Measurements from ENCODE around the gene PHACTR1.

Gene PHACTR1

GRCh38 chr6:13229205-13230085 lies 512.9 kb downstream of the PHACTR1 start:
- peak; percentile 25; the same call in 1 of the 2 replicates for TF ChIP-seq NFIC (IDR thresholded peaks at IDR 0.05)
- TF ChIP-seq EP300 (IDR thresholded peaks at IDR 0.05; ENCODE audit: borderline replicate concordance) = no peak
- no peak for TF ChIP-seq FOXM1 (IDR thresholded peaks at IDR 0.05; ENCODE audit: borderline replicate concordance, low read depth)
- no peak for TF ChIP-seq TAF1 (IDR thresholded peaks at IDR 0.05; ENCODE audit: low read depth)
- peak; percentile 57 for TF ChIP-seq RAD21 (IDR thresholded peaks at IDR 0.05; ENCODE audit: low read depth)
- TF ChIP-seq CEBPB (IDR thresholded peaks at IDR 0.05) = no peak
- TF ChIP-seq YY1 (IDR thresholded peaks at IDR 0.05; ENCODE audit: low read depth) = no peak

DNA sequence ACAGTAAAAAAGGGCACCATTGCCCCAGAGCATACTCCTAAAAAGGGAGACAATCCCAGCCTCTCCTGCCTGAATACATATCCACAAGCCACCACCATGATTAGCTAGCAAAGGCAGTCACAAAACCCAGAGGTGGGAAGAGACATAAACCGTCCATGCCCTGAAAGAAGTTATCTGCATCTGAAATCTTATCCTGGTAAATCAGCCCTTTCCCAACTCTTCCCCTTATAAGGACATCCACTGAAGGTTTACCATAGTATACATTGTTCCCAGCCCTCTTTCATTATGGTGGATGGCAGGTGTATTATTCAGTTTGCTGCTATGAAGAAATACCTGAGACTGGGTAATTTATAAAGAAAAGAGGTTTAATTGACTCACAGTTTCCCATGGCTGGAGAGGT lies 516.5 kb downstream of the PHACTR1 start:
- no peak for TF ChIP-seq TEAD4 (IDR thresholded peaks at IDR 0.05)
- no peak for TF ChIP-seq YY1 (IDR thresholded peaks at IDR 0.05; ENCODE audit: low read depth)
- no peak for TF ChIP-seq CEBPB (IDR thresholded peaks at IDR 0.05)
- TF ChIP-seq ZBTB7A (IDR thresholded peaks at IDR 0.05; ENCODE audit: low read depth) = no peak
- no peak for TF ChIP-seq FOXM1 (IDR thresholded peaks at IDR 0.05; ENCODE audit: borderline replicate concordance, low read depth)
- no peak for TF ChIP-seq REST (IDR thresholded peaks at IDR 0.05; ENCODE audit: low read depth)
- no peak for TF ChIP-seq RAD21 (IDR thresholded peaks at IDR 0.05; ENCODE audit: low read depth)
- no peak for TF ChIP-seq NFIC (IDR thresholded peaks at IDR 0.05)
- no peak for TF ChIP-seq EGR1 (IDR thresholded peaks at IDR 0.05)

DNA sequence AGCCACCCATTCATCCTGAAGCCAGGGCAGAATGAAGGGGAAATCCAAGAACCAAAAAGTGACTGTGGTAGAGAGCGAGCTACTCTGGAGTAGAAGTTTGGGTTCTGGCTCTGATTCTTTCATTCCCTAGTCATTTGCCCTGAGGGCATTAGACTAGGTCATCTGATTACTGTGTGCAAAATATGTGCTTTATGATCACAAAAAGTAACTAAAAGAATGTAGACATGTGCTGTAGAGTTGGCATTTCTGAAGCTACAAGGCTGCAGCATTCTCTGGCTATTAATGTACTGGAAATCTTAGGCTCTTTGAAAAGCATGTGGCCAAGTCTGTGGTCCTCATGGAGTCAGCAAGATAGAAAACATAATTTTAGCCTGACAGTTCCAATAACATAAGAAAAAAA lies 517.6 kb downstream of the PHACTR1 start:
- TF ChIP-seq MAX (IDR thresholded peaks at IDR 0.05) = no peak
- no peak for TF ChIP-seq FOXM1 (IDR thresholded peaks at IDR 0.05; ENCODE audit: borderline replicate concordance, low read depth)
- TF ChIP-seq CEBPB (IDR thresholded peaks at IDR 0.05) = no peak
- TF ChIP-seq USF1 (IDR thresholded peaks at IDR 0.05) = no peak
- no peak for TF ChIP-seq EP300 (IDR thresholded peaks at IDR 0.05; ENCODE audit: borderline replicate concordance)
- no peak for TF ChIP-seq ZBTB7A (IDR thresholded peaks at IDR 0.05; ENCODE audit: low read depth)
- no peak for TF ChIP-seq EGR1 (IDR thresholded peaks at IDR 0.05)
- no peak for TF ChIP-seq TAF1 (IDR thresholded peaks at IDR 0.05; ENCODE audit: low read depth)
- no peak for TF ChIP-seq CREB1 (IDR thresholded peaks at IDR 0.05; ENCODE audit: low read depth)
- TF ChIP-seq TEAD4 (IDR thresholded peaks at IDR 0.05) = no peak
- TF ChIP-seq YY1 (IDR thresholded peaks at IDR 0.05; ENCODE audit: low read depth) = no peak
- no peak for TF ChIP-seq RAD21 (IDR thresholded peaks at IDR 0.05; ENCODE audit: low read depth)
- no peak for TF ChIP-seq NFIC (IDR thresholded peaks at IDR 0.05)
- no peak for TF ChIP-seq TCF12 (IDR thresholded peaks at IDR 0.05; ENCODE audit: low read depth)
- no peak for TF ChIP-seq REST (IDR thresholded peaks at IDR 0.05; ENCODE audit: low read depth)

DNA sequence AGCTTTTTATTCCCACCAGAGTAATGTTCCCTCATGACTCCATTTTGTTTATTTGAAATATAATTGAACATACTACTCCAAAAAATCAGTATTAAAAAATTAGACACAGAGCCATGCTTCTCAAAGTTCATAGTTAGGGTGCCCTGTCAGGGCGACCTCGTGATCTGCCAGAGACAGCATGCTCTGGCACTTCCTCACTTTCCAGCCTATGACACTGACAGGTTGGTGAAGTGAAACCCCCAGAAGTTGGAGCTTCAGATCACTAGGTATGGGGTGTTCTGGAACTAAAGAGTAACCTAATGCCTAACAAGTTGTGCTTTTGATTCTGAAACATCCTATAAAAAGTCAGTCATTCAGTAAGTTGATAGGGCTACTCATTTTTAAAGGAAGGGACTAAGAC lies 518.8 kb downstream of the PHACTR1 start:
- no peak for TF ChIP-seq CREB1 (IDR thresholded peaks at IDR 0.05; ENCODE audit: low read depth)
- no peak for TF ChIP-seq TAF1 (IDR thresholded peaks at IDR 0.05; ENCODE audit: low read depth)

- no peak for TF ChIP-seq NFIC (IDR thresholded peaks at IDR 0.05)
- TF ChIP-seq CREB1 (IDR thresholded peaks at IDR 0.05; ENCODE audit: low read depth) = no peak
- no peak for TF ChIP-seq CEBPB (IDR thresholded peaks at IDR 0.05)
- TF ChIP-seq RAD21 (IDR thresholded peaks at IDR 0.05; ENCODE audit: low read depth) = no peak
- no peak for TF ChIP-seq TAF1 (IDR thresholded peaks at IDR 0.05; ENCODE audit: low read depth)
- TF ChIP-seq FOXM1 (IDR thresholded peaks at IDR 0.05; ENCODE audit: borderline replicate concordance, low read depth) = no peak
- no peak for TF ChIP-seq EP300 (IDR thresholded peaks at IDR 0.05; ENCODE audit: borderline replicate concordance)
- no peak for TF ChIP-seq TCF12 (IDR thresholded peaks at IDR 0.05; ENCODE audit: low read depth)
- no peak for TF ChIP-seq REST (IDR thresholded peaks at IDR 0.05; ENCODE audit: low read depth)
- no peak for TF ChIP-seq EGR1 (IDR thresholded peaks at IDR 0.05)
- TF ChIP-seq YY1 (IDR thresholded peaks at IDR 0.05; ENCODE audit: low read depth) = no peak
- TF ChIP-seq MAX (IDR thresholded peaks at IDR 0.05) = no peak
- no peak for TF ChIP-seq TEAD4 (IDR thresholded peaks at IDR 0.05)
- TF ChIP-seq USF1 (IDR thresholded peaks at IDR 0.05) = no peak
- TF ChIP-seq ZBTB7A (IDR thresholded peaks at IDR 0.05; ENCODE audit: low read depth) = no peak
These were observed 520.8 kb downstream of the PHACTR1 start for GRCh38 chr6:13237318-13237717.

Data from Ishikawa (cell line).